GM19099 (cell line): ENCODE data around the gene GGN.

ENCODE experiments used
- POLR2A ChIP-seq: IDR thresholded peaks from 3 replicates; pipeline ENCODE4 v1.6.1; 2011; ENCODE audit warnings: low read depth; ENCODE audit not compliant: insufficient read length; ENCODE audit errors: extremely low read depth

GGN gene

GRCh38 chr19:38362076-38362945 is 25.5 kb downstream of the GGN start:
- TF ChIP-seq POLR2A: no peak

DNA sequence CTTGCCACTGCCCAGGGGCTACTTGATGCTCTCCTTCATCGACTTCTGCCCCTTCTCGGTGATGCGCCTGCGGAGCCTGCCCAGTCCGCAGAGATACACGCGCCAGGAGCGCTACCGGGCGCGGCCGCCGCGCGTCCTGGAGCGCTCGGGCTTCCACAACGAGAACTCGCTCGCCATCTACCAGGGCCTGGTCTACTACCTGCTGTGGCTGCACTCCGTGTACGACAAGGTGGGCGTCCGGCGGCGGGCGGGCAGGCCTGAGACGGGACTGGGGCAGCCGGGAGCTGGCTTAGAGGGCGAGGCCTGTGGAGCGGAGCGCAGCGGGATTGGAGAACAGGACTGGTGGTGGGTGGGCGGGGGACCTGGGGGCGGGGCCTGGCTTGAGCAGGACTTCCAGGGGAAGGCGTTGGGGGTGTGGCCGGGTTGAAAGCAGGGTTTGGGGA is 26.2 kb downstream of the GGN start:
- TF ChIP-seq POLR2A: no peak

DNA sequence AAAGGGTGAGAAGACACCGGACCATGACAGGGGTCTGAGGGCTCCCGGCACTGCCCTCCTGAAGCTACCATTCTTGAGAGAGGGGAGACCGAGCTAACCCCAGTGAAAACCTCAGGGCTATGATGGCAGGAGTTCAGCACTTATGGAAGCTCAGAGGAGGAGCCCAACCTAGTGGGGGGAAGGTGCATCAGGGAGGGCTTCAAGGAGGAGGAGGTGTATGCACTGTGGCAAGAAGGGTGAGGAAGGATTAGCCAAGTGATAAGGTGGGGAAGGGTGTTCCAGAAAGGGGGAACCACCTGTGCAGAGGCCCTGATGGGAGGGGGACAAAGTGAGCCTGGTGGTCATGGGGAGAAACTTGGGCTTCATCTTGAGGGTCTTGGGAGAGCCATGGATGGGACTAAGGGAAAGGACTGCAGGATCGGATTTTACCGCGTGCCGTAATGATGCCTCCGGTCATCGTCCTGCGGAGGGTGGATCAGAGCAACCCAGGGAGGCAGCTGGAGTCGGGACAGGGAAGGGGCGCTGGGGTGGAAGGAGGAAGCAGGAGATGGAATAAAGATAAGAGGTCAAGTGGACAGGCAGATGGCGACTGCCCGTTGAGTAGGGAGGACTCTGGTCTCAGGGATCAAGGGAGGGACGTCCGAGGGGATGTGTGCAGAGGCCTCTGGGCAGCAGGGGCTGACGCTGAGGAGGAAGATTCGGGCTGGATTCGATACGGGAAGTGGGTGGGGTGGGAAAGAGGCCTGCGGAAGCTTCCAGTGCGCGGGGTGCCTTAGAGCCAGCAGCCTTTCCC is 26.8 kb downstream of the GGN start:
- TF ChIP-seq POLR2A: no peak

DNA sequence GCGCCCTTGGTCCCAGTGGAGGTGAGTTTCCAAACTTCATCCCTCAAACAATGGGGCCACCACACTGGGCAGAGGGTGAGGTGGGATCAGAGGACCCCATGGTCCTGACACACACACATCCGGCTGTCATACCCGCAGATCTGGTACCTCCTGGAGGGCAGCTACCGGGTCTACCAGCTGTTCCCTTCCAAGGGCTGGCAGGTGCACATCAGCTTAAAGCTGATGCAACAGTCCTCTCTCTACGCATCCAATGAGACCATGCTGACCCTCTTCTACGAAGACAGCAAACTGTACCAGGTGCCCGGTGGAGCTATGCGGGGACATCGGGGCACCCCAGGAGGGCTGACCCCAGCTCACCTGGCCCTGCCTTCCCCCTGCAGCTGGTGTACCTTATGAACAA is 27.5 kb downstream of the GGN start:
- no peak for TF ChIP-seq POLR2A

GRCh38 chr19:38359242-38360021 is 28.4 kb downstream of the GGN start:
- TF ChIP-seq POLR2A: no peak

- TF ChIP-seq POLR2A: no peak
These were observed 29.8 kb downstream of the GGN start for GRCh38 chr19:38358071-38358470.

DNA sequence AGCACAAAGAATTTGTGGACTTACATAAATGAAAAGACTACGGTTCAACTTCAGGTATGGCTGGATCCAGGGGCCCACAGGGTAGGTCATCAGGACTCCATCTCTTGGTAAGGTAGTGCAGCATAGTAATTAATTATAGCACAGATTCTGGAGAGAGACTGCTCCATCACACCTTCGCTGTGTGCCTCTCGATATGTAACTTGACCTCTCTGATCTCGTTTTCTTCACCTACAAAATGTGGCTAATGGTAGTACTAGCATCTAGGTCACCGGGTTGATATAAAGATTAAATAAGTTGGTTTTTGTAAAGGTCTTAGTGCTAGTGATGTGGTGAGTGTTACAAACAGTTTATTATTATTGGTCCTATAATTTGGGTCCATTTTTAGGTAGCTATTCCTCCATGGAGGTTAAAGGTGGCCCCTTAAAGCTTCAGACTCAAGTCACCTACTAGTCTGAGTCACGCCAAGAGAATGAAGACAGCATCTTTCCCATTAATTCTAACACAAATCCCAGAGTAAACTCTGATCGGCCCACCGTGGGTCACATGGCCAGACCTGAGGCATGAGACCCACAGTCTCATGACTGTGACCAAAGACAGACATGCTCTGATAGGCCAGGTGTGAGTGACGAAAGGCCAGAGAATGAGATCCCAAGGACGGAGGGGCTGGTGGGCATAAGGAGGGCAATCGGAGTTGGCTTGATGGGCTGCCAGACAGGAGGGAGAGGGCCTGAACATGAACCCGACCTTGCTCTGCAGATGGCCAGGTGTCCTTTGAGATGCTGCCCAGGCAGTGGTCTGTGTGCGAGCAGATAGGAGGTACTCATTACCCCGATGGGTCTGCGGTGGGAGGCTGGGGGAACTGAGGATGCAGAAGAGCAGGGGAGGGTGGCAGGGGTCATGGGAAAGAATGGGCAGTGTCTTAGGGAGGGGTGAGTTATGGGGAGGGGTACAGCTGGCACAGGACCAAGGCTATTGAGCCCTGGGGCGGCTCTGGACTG is 31.8 kb downstream of the GGN start:
- TF ChIP-seq POLR2A: no peak

DNA sequence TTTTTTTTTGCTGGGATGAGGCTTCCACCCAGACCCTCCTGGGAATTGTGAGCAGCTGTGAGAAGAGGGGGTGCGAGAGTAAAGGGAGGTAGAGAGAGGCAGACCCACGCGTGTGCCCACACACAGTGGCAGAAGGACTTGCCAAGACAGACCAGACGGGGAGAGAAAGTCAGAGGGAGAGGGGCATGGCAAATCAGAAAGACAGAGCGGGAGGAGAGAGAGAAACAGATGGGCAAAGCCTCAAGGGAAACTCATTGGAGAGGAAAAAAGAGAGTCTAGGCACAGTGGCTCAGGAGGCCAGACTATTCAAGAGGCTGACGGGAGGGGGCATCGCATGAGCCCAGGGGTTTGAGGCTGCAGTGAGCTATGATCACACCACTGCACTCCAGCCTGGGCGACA is 35.2 kb downstream of the GGN start:
- TF ChIP-seq POLR2A: no peak

DNA sequence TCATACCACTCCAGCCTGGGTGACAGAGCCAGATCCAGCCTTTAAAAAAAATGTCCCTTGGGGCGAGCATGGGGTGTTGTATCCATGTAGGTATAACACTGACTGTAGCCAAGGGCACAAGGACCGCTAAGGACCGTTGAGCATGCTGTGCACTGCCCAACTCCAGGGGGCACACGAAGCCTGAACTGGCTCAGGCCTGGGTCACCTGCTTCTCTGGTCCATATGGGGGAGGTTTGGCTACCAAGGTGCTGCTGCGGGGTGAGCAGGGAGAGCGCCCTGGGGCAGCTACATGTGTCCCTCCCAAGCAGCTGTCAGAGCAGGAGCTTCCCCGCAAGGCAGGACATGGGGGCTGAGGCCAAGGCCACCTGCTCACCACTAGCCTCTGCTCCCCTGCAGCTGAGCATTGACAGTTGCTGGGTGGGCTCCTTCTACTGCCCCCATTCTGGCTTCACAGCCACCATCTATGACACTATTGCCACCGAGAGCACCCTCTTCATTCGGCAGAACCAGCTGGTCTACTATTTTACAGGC is 35.9 kb downstream of the GGN start:
- no peak for TF ChIP-seq POLR2A

GRCh38 chr19:38350883-38351282 is 37.0 kb downstream of the GGN start:
- TF ChIP-seq POLR2A: no peak

DNA sequence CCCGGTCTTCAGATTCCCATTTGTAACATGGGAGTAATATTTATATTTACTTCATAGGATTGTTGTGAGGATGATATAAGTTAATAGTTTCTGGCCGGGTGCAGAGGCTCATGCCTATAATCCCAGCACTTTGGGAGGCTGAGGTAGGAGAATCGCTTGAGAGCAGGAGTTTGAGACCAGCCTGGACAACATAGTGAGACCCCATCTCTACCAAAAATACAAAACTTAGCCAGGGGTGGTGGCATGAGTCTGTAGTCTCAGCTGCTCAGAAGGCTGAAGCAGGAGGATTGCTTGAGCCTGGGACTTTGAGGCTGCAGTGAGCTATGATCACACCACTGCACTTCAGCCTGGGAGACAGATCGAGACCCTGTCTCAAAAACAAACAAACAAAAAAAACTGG is 41.0 kb downstream of the GGN start:
- TF ChIP-seq POLR2A: no peak

DNA sequence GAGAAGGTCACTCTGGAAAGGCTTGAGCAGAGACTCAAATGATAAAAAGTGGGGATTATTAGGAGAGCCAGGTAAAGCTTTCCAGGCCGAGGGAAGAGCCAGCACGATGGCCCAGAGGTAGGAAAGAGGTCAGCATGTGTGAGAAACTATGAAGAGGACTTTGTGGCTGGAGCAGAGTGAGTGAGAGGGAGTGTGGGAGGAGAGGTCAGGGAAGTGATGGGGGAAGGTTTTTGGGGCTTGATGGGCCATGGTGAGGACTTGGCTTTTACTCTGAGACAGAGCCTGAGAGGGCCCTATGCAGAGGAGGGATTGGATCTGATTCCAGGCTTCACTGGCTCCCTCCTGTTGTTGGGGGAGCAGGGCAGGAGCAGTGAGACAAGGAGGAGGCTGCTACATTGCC is 46.9 kb downstream of the GGN start:
- TF ChIP-seq POLR2A: no peak

- no peak for TF ChIP-seq POLR2A
These were observed 50.5 kb downstream of the GGN start for GRCh38 chr19:38337360-38337653.
